Measurements from ENCODE around the gene SLC24A4.

DNA sequence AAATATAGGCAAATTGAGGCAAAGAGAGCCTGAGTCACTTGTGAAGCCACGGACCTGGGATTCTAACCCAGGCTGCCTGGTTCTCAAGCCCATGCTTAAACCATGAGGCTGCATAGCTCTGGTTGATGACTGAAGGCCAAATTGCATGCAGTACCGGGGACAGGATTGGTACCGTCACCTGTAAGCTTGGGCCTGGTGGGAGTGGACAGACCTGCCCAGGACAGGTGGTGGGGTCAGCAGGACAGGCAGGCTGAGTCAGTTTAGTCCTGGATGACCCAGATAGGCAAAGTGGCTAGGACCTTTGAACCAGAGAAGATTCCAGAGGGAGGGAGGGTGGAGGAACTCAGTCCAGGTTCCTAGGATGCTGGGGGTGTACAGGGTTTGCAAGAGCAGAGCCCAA is 216.5 kb downstream of the SLC24A4 start:
- TF ChIP-seq, protein P1, sequence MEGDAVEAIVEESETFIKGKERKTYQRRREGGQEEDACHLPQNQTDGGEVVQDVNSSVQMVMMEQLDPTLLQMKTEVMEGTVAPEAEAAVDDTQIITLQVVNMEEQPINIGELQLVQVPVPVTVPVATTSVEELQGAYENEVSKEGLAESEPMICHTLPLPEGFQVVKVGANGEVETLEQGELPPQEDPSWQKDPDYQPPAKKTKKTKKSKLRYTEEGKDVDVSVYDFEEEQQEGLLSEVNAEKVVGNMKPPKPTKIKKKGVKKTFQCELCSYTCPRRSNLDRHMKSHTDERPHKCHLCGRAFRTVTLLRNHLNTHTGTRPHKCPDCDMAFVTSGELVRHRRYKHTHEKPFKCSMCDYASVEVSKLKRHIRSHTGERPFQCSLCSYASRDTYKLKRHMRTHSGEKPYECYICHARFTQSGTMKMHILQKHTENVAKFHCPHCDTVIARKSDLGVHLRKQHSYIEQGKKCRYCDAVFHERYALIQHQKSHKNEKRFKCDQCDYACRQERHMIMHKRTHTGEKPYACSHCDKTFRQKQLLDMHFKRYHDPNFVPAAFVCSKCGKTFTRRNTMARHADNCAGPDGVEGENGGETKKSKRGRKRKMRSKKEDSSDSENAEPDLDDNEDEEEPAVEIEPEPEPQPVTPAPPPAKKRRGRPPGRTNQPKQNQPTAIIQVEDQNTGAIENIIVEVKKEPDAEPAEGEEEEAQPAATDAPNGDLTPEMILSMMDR (IDR thresholded peaks at IDR 0.05; ENCODE audit: insufficient read depth, low read length, poor library complexity, severe bottlenecking), result no peak
- no peak for TF ChIP-seq EZH2phosphoT487 (conservative IDR thresholded peaks at IDR 0.05; ENCODE audit: low read length)
